HCT116 (cell line): ENCODE results near the gene FKBP5. TPM values are rescaled to one million over a fixed set of nuclear protein-coding genes. Genes with fewer than 3 reads are reported as not detected.

Source experiments
- ATAC-seq: fragments of 200-7000 bp; cut with Tn5 transposase; 2 replicates; pipeline ENCODE4 v1.9.1; 2020; ENCODE audit warnings: mild to moderate bottlenecking, moderate library complexity
- BruUV-seq: library from RNA; stranded (reverse); fragments of 400-500 nt; replicated peaks from 2 replicates; lab custom pipeline; 2021; lab: Mats Ljungman, UMichigan
- CTCF ChIA-PET: fragments of 300-600 bp; sonication (Branson Sonifier 250); formaldehyde crosslinking; loops from one replicate; lab custom pipeline; 2021; ENCODE audit warnings: antibody characterized with exemption; lab: Charles Lee
- POLR2A ChIA-PET: fragments of 300-600, 350-600 bp; sonication (Branson Sonifier 250); formaldehyde crosslinking; loops from one replicate; lab custom pipeline; 2021; ENCODE audit warnings: antibody characterized with exemption; lab: Charles Lee
- RAD21 ChIA-PET, 2 experiments: fragments of 300-600 bp; sonication (Branson Sonifier 250); formaldehyde crosslinking; loops; one replicate each; lab custom pipeline; 2023; ENCODE audit warnings: low total read pairs in 2 of 2; ENCODE audit not compliant: uncharacterized antibody in 2 of 2, unreplicated experiment in 2 of 2, low non-redundant PET in 1 of 2; lab: Charles Lee
- DNase-seq: peaks from one replicate; pipeline ENCODE4 v3.0.0-alpha.2; 2010; ENCODE audit warnings: low read depth, low spot score
- H2AFZ ChIP-seq: fragments of 200-600 bp; shearing (Covaris generic), sonication (generic); 2 replicates; pipeline ENCODE4 v1.6.1; 2017; ENCODE audit warnings: low read depth, mixed run types, mixed read lengths, antibody characterized with exemption, low read length; ENCODE audit not compliant: poor library complexity, severe bottlenecking
- H3K27ac ChIP-seq: 2 replicates; pipeline ENCODE4 v1.5.1; 2012; ENCODE audit warnings: low read depth, low read length
- H3K27me3 ChIP-seq: fragments of 200-600 bp; sonication (generic); 2 replicates; pipeline ENCODE4 v1.6.1; 2016; ENCODE audit warnings: mixed run types, low read length, mixed read lengths; ENCODE audit not compliant: insufficient read depth
- H3K36me3 ChIP-seq, 2 experiments: fragments of 200-500 bp in 1 of 2; fragments of 200-600 bp in 1 of 2; sonication (Bioruptor generic) in 1 of 2; sonication (generic) in 1 of 2; 2 replicates each; pipeline versions ENCODE4 v1.5.1 to v1.6.1; 2014 to 2016; ENCODE audit warnings: low read length in 2 of 2, inconsistent platforms in 1 of 2, mixed read lengths in 1 of 2, mixed run types in 1 of 2; ENCODE audit not compliant: insufficient read depth in 2 of 2, control insufficient read depth in 1 of 2
- H3K4me1 ChIP-seq, 2 experiments: fragments of 200-600 bp in 1 of 2; sonication (generic) in 1 of 2; 2 replicates each; pipeline versions ENCODE4 v1.5.1 to v1.6.1; 2012 to 2017; ENCODE audit warnings: low read length in 2 of 2, inconsistent platforms in 1 of 2, mild to moderate bottlenecking in 1 of 2, mixed read lengths in 1 of 2, mixed run types in 1 of 2, moderate library complexity in 1 of 2; ENCODE audit not compliant: insufficient read depth in 2 of 2, control insufficient read depth in 1 of 2
- H3K4me2 ChIP-seq: fragments of 200-600 bp; sonication (generic); 2 replicates; pipeline ENCODE4 v1.6.1; 2017; ENCODE audit warnings: mixed run types, low read length, mixed read lengths
- H3K4me3 ChIP-seq, 2 experiments: fragments of 200-600 bp in 1 of 2; sonication (generic) in 1 of 2; replicated peaks in 1 of 2; 2 replicates each; pipeline ENCODE4 v1.5.1; 2011 to 2016; ENCODE audit warnings: low read length in 2 of 2, control low read depth in 1 of 2, low read depth in 1 of 2, mild to moderate bottlenecking in 1 of 2, mixed read lengths in 1 of 2, mixed run types in 1 of 2
- H3K79me2 ChIP-seq: fragments of 200-600 bp; sonication (generic); 2 replicates; pipeline ENCODE4 v1.6.1; 2017; ENCODE audit warnings: mild to moderate bottlenecking, mixed run types, low read length, moderate library complexity, mixed read lengths; ENCODE audit not compliant: insufficient read depth
- H3K9ac ChIP-seq: fragments of 200-600 bp; sonication (generic); 2 replicates; pipeline ENCODE4 v1.6.1; 2016; ENCODE audit warnings: low read length, mixed read lengths
- H3K9me2 ChIP-seq: fragments of 200-600 bp; sonication (generic), shearing (Covaris generic); 2 replicates; pipeline ENCODE4 v1.6.1; 2017; ENCODE audit warnings: mixed run types, mild to moderate bottlenecking, moderate library complexity; ENCODE audit not compliant: insufficient read depth
- H3K9me3 ChIP-seq, 2 experiments: fragments of 200-500 bp in 1 of 2; fragments of 200-600 bp in 1 of 2; sonication (Bioruptor generic) in 1 of 2; sonication (generic) in 1 of 2; 2 replicates each; pipeline ENCODE4 v1.6.1; 2014 to 2017; ENCODE audit warnings: low read length in 2 of 2, mixed read lengths in 2 of 2, inconsistent platforms in 1 of 2, low read depth in 1 of 2, mild to moderate bottlenecking in 1 of 2, mixed run types in 1 of 2, moderate library complexity in 1 of 2; ENCODE audit not compliant: control insufficient read depth in 1 of 2, insufficient read depth in 1 of 2
- H4K20me1 ChIP-seq: fragments of 200-600 bp; sonication (generic), shearing (Covaris generic); 2 replicates; pipeline ENCODE4 v1.6.1; 2017; ENCODE audit warnings: mixed run types, mild to moderate bottlenecking, moderate library complexity; ENCODE audit not compliant: insufficient read depth
- CBX3 ChIP-seq: IDR thresholded peaks from 2 replicates; pipeline ENCODE4 v1.6.1; 2012; ENCODE audit warnings: low read depth
- ELF1 ChIP-seq: IDR thresholded peaks from 2 replicates; pipeline ENCODE4 v1.6.1; 2012; ENCODE audit warnings: low read depth, borderline replicate concordance
- EZH2 ChIP-seq: fragments of 200-600 bp; sonication (generic); IDR thresholded peaks from 2 replicates; pipeline ENCODE4 v1.6.1; 2017; ENCODE audit warnings: antibody characterized with exemption, mixed run types
- ZNF274 ChIP-seq: fragments of 200-500 bp; sonication (Bioruptor generic); IDR thresholded peaks from 2 replicates; pipeline ENCODE4 v1.6.1; 2014; ENCODE audit warnings: mild to moderate bottlenecking, low read depth, low read length, inconsistent platforms
- intact Hi-C: fragments of 100-400 bp; cut with micrococcal nuclease; formaldehyde crosslinking; loops from 2 replicates; pipeline ENCODE4 v1.10.0; 2022
- total RNA-seq: library from RNA; stranded (reverse); gene quantifications from one replicate; pipeline ENCODE4 v1.2.1, GENCODE V29; 2021; ENCODE audit not compliant: unreplicated experiment
- TF ChIP-seq, protein P1 (sequence below): IDR thresholded peaks from 2 replicates; pipeline ENCODE4 v1.6.1; 2012; ENCODE audit warnings: low read depth

Gene FKBP5
- total RNA-seq, 1 experiment from 2014 or later = 50.3 TPM

DNA sequence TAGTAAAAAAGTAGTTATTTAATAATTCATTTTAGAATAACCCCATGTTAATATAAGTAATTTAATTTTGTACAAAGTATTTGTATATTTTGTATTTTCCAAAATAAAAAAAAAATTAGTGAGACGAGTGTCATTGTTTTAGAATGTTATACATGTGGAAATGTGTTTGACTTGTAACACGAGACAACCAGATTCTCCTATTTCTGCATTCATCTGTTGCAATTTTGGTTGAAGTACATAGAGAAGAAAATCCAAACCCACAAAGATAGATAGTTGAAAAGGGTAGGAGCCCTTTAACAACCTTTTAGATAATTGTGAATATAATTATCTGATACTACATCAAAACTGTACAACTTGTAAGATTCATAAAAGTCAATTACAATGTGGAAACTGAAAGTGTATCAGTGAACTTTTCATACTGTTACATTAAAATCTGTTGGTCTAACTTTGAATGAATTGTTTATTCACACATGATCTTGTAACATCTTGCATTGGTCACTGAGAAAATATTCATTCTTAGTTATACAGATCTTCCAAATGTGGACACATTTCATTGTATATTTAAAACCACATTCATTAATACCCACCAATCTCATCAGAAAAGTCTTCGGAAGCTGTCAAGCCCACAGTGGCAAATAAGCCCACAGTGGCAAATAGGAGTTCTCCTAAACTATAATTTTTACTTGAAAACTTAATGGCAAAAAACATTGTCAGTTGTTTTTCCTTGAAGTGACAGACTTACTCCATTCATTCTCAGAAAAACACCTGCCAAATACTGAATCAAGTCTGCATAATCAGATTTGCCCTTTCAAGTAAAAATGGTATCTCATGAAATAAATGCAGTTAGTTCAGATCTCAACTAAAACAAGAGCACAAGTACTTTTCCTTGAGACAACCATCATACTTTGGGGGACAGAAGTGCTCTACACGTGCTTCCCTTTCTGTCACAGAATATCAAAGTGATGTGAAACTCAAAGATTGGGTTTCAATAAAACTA lies 52.8 kb downstream of the FKBP5 start (continued):
- TF ChIP-seq ELF1 = no peak
- TF ChIP-seq, protein P1, sequence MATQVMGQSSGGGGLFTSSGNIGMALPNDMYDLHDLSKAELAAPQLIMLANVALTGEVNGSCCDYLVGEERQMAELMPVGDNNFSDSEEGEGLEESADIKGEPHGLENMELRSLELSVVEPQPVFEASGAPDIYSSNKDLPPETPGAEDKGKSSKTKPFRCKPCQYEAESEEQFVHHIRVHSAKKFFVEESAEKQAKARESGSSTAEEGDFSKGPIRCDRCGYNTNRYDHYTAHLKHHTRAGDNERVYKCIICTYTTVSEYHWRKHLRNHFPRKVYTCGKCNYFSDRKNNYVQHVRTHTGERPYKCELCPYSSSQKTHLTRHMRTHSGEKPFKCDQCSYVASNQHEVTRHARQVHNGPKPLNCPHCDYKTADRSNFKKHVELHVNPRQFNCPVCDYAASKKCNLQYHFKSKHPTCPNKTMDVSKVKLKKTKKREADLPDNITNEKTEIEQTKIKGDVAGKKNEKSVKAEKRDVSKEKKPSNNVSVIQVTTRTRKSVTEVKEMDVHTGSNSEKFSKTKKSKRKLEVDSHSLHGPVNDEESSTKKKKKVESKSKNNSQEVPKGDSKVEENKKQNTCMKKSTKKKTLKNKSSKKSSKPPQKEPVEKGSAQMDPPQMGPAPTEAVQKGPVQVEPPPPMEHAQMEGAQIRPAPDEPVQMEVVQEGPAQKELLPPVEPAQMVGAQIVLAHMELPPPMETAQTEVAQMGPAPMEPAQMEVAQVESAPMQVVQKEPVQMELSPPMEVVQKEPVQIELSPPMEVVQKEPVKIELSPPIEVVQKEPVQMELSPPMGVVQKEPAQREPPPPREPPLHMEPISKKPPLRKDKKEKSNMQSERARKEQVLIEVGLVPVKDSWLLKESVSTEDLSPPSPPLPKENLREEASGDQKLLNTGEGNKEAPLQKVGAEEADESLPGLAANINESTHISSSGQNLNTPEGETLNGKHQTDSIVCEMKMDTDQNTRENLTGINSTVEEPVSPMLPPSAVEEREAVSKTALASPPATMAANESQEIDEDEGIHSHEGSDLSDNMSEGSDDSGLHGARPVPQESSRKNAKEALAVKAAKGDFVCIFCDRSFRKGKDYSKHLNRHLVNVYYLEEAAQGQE = no peak
- no peak for TF ChIP-seq ZNF274
- TF ChIP-seq EZH2 = no peak
- TF ChIP-seq, all 23 proteins: peak for 0

DNA sequence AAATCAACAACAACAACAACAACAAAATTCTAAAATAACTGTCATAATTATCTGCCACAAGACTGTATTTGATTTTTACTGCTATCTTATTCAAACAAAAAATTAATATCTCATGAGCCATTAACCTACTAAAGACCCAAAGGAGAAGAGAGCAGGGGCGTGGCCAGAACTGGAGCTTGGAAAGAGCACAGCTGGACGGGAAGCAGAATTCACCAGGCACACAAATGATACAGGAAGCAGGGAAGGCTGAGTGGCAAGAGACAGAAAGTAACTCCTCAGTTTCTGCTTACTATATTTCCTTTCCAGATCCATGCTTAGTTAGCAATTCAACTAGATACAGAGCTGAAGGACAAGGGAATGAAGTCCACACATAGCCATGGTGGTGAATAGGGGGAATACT lies 54.4 kb downstream of the FKBP5 start:
- Histone ChIP-seq H3K27ac (no peak overlapping the region), H3K4me1 (peaks cover 3 to 4% of the 10 kb centered on the region in 2 experiments; a peak in 2 of 4 replicates), H3K79me2 (no peaks in the 10 kb centered on the region), H3K4me2 (no peak overlapping the region), H3K9ac (no peak overlapping the region), H3K9me3 (no peaks in the 10 kb centered on the region), H3K36me3 (peaks cover 7 to 11% of the 10 kb centered on the region in 2 experiments; a peak in 3 of 4 replicates), H3K27me3 (no peaks in the 10 kb centered on the region), H4K20me1 (no peaks in the 10 kb centered on the region), H3K4me3 (no peak overlapping the region), H2AFZ (no peak overlapping the region), H3K9me2 (no peaks in the 10 kb centered on the region)
- BruUV-seq = no TSS peak
- no peak for TF ChIP-seq CBX3
- ATAC-seq = no peak
- intact Hi-C loops = no loop called here
- RAD21 ChIA-PET = no interaction called here
- no peak for DNase-seq
- POLR2A ChIA-PET = no interaction called here
- CTCF ChIA-PET = no interaction called here
